Activated T-cell treated with anti-CD3 and anti-CD28 coated beads, Interleukin-2, amount 50 U/mL, for 48 hours (primary cell): ENCODE measurements around the gene HHAT.

ENCODE experiments used
- DNase-seq, 2 experiments: peaks; one replicate each; pipeline ENCODE4 v3.0.0-alpha.2; 2020

HHAT gene

DNA sequence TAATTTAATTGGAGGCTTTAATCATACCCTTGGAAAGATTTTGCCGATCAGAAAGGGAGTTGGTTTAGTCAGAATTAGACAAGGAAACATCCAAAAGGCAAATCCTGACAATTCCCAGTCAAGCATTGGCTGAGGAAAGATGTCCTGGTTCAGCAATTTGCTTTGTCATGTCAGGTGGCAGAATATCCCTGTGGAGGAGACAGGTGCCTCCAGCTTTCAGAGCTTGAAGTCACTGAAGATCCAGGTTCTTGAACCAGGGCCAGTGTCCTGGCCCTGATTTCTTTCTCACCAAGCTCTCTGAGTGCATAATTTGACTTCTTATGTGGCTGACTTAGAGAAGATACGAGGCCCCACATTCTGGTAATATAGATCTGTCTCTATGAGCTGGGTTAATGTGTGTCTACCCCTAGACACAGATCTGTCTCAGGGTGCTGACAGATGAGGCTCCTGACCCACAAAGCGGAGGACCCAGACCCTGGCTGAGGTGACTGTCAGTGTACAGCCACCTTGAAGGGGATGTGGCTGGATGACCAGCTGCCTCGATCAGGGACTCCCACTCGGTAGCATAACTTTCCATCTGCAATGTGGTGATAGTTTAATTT lies 118.9 kb downstream of the HHAT start:
- DNase-seq = no peak

DNA sequence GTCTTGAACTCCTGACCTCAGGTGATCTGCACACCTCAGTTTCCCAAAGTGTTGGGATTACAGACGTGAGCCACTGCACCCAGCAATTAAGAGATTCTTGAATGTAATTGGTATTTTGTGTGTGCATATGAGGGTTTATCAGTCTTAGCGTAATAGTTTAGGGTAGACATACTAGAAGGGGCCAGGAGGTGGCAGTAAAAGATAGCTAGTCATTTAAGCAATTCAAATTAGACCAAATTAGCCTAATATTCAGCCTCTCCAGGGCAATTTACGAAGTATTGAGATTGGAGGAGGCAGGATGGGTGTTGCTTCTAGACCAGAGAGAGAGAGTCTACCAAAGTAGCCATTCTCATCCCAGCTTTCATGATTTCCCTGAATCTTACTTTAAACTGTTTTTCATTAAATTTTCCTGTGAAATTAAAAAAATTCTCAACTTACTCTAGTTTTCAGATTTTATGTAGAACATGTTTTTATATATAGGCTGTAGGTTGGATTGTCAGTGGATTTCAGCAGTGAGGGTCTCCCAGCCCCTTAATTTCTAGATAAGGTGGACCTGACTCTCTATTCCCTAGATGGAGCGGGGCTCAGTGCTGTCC lies 119.7 kb downstream of the HHAT start:
- DNase-seq = no peak

DNA sequence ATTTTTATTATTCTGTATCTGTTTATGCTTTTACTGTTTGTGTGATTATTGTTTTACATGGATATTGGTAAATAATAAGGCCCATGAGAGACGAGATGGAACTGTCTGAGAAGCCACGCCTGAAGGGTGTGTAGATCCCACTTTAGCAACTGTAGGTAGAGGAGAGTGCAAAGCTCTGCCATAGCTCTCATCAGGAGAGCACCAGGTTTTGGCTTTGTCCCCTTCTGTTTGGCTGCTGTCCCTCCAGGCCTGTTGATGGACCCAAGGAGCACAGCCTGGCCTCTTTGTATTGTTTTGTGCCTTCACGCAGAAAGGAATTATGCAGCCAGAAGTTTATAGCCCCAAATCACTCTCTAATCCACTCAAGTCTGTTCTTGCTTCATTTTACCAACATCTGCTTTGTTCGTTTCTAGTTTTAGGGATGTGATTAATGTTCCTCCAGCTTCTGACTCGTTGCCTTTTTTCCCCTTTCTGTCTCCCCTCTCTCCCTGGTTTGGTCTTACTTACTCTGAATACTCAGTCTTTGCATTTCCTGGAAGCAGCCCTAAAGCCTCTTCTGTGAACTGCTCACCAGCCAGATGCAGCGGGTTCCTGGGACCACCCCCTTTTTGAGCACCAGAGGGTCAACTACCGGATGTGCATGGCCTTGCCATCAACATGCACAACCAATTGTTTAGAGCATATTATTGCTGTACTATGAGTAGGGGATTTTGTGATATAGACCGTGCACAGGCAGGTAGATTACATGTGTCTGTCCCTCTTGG lies 127.3 kb downstream of the HHAT start:
- no peak for DNase-seq

DNA sequence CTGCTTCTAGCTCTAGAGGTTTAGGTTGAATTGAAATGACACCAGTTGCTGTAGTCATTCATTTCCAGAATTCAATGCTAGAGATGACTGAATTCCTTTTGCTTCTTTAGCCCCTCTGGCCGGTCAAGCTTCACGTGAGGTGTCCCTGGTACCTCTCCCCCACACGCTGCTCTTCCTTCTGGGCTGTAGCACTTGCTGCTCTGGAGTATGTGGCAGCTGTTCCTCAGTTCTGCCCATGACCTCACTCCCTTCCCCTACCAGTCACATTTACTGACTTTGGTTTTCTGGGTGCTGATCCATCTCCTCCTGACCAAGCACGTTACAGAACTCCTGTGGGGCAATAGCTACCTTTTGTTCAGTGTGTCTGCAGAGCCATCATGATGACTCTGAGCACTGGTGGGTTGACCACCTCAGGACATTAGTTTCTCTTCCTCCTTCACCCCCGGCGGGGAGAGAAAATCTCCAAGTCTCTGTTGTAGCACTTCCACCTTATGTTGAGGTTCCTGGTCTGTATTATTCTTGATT lies 128.1 kb downstream of the HHAT start:
- no peak for DNase-seq

DNA sequence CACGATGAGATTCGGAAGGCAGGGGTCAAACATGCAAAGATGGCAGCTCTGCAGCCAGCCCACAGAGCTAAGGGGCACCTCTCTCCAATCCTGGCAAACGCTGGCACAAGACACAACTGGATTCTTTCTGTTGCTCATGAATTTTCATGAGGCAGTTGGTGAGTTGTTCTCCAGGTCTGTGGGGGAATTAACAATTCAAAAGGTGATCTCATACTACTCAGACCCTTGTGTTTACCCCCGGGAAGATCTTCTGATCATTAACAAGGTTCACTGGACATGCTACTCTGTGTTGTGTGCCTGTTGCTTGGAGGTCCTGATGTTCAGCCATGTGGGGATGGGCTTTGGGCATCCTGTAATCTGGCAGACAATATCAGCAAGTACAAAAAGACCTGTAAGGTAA lies 128.9 kb downstream of the HHAT start:
- no peak for DNase-seq

DNA sequence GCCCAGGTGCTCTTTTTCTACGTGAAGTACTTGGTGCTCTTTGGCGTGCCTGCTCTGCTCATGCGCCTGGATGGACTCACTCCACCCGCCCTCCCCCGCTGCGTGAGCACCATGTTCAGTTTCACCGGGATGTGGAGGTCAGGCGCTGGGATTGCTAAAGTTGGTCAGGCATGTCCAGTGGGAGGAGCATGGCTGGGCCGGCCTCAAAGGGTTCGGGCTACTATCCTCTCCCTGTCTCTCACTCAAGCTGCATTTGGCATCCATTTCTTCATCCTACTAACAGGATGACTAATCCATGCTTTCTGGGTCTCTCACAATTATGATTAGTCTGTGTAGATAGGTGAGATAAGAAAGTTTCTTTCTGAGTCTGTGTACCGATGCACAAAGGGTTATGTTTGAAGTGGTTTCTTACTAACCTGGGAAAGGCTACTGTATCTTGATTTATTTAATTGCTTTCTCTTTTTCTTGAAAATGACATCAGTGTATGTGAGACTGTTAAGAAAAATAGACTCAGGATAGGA lies 135.9 kb downstream of the HHAT start:
- DNase-seq = peak; percentile 44 to 49

DNA sequence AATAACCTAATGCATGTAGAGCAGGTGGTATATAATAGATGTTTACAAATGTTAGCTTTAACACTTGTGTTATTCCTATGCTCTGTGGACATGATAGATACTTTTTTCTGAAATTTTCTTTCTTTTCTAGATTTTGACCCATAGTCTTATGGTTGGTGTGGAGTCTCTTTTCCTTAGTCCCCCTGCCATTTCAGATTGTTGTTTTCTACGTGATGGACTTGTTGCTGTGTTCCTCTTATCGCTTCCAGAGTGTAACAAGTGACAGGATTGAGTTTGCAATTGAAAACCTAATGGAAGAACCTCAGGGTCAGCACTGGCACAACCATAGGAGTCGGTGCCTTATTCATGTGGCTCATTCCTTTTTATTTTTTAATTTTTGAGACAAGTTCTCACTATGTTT lies 136.4 kb downstream of the HHAT start:
- no peak for DNase-seq

DNA sequence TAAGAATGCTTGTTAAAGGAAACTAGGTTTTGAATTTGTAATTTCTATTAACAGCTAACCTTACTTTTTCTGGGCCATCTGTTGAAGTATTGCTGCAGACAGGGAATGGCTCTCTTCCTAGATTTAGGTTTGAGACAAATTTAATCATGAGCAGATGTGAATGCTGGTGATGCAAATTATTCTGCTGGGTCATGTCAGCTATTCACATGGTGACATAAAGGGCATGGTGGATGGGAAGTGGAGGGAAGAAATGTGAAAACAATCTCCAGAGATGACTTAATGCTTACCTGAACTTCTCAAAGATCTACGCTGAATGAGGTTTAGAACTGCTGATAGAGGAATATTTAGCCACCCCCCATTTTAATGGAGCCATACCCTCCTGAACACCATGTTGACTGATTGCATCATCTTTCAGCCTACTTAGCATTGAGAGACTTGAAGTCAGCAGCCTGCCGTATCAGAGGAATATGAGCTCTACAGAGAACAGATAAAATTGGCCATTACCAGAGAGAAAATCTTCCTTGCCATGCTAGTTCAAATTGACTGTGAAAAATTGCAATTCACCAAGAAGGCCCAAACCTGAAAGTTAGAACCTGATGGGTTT lies 138.8 kb downstream of the HHAT start:
- no peak for DNase-seq

DNA sequence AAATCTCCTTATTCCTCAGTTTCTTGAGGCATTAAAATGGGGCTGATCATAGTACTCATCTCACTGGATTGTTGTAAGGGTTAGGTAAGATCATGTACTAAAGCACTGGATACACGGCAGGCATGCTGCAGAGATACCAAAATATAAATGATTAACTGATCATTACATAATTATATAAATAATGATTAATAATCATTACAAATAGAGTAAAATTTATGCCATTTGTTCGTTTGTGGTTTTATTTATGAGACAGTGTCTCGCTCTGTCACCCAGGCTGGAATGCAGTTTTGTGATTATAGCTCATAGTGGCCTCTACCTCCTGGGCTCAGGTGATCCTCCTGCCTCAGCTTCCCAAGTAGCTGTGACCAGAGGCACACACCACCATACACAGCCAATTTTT lies 140.7 kb downstream of the HHAT start:
- DNase-seq = no peak

DNA sequence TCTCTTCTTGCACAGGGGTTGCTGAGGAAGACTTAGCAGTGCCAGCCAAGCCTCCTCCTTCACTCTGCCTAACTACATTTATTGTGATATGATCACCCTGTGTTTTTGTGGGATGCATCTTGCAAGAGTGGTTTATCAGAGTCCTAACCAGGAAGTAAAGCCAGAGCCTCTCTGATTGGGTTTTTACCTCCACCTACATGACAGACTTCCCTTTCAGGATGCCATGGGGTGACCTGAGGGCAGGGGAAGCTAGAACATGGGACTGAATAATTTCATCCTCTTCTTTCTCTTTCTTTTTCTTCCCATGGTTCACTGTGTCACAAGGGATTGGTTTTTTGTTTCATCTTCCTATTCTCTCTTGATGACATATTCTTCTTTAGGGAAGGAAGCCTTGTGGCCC lies 146.6 kb downstream of the HHAT start:
- no peak for DNase-seq

DNA sequence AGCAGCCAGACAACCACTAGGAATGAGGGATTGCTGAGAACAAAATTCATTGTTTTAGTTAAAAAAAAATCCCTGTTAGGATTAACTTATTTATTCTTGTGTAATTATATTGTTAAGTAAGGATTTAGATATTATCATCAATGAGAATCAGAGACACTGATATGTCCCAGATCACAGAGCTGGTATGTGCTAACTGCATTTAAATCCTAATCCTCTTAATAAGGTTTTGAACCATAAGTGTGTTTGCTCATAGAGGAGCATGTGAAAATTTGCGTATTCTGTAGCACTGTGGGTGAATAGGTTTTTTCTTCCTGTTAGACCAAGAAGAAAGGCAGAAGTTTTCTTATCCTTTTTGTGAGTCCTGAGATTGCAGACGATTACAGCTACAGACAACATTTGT lies 147.1 kb downstream of the HHAT start:
- DNase-seq = no peak

DNA sequence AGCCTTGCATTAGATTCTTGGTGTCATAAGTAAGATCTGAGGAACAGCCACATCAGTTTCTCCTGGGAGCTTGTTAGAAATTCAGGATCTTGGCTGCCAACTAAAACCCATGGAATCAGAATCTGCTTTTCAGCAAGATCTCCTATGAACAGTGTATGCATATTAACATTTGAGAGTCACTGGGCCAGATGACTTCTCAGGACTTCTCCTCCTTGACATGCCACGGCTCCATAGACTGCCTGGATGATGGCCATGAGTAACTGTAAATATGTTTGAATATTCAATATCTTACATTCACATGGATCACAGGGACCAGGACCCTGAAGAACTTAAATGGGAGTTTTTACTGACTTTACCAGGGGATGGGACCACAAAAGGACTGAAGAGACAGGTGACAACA lies 148.0 kb downstream of the HHAT start:
- DNase-seq = no peak

DNA sequence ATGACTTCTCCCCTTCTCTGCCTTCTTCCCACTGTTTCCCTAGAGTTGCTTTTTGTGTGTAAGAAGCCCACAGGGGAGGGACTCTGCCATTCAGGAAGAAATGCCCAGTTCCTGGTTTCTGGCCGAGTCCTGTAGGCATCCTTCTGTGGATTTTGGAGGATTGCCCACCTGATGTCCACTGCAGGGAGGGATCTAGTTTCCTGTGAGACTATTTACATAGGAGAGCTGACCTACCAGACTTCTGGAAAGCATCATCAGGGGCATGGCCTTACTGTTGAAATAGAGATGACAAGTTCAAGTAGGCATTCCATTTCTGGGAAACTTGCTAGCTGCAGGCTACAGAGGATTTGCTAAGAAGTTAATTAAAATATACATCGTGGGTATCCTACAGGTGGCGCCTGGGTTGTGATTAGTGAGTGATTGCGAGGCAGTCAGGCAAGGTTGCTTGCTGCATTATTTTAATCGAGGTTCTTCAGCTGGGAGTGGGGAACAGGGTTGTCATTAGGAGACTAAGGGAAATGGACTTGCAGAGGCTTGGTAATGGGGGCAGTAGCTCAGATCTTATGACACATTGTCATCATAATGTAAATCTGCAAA lies 148.7 kb downstream of the HHAT start:
- no peak for DNase-seq

DNA sequence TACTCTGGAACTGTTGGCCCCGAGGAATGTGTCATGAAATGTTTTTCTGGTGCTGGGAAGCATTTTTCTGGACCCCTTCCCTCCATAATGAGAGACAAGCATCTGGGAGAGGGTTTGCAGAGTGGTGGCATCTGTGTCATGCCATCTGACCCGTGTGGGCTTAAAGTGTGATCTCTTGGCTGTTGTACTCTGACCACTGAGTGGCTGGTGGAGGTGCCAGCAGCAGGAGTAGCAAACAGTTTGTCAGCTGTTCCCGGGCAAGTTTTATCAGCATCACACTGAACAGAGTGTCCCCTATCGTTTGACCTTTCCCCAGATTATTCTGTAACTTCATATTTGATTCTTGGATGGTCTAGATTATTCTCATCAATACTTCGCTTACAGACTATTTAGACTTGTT lies 150.1 kb downstream of the HHAT start:
- no peak for DNase-seq

DNA sequence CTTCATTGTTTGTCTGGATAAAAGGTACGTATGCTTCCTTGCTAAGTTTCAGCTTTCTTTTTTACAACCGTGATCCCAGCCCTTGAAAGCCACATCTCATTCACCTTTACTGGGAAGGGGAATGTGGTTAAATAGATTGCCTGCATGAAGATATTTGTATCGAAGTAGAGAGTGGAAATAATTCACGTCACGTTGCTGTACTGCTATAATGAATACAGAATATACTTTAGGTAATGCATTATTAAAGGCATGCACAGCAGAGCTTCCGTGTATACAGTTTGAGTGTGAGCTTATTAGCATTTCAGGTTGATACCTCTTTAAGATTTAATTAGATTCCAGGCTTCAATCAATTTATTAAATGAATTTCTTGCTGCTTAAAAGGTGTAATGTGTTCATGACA lies 153.8 kb downstream of the HHAT start:
- no peak for DNase-seq

DNA sequence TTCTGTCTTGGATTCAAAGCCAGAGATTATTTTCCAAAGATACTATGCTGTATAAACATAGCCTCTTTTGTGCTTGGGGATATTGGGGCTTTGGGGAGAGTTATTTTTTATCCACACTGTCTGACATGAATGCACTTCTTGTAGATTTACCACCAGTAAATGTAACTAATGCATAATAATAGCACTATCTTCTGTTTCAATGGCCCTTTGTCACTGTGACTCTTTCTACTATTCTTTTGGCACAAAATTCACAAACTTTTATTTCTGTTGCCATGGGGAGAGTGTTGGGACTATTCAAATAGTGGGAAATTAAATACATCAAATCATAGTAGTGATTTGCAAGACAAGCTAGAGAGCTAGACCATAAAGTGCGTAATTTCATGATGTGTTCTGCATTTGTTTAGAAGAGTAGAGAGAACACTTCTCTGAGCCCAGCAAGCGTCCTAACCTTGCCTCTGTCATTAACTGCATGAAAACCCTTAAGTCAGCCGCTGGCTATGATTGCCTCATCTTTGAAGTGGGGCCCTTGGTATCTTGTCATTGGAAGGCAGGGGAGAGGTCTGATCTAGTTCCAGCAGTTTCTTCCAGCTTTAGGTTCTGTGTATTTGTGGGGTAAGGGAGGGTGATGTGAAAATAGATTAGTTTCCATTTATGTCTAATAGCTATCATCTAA lies 154.4 kb downstream of the HHAT start:
- DNase-seq = no peak

DNA sequence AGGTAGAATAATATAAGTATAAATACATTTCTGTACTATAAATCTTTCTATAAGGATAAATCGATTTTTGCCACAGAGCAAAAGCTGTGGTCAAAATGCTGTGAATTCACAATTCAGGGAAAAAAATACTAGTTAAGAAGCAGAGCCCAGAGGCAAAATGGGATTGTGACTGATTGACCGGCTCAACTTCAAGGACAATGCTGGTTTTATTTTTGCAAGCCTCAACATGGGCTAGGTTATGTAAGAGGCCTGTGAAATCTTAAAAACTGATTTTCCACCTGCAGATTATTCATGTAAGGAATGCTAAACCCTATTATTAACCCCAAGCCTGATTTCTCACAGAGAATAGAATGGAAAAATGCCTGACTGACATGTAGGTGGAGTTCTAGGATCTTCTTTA lies 155.1 kb downstream of the HHAT start:
- DNase-seq = no peak

DNA sequence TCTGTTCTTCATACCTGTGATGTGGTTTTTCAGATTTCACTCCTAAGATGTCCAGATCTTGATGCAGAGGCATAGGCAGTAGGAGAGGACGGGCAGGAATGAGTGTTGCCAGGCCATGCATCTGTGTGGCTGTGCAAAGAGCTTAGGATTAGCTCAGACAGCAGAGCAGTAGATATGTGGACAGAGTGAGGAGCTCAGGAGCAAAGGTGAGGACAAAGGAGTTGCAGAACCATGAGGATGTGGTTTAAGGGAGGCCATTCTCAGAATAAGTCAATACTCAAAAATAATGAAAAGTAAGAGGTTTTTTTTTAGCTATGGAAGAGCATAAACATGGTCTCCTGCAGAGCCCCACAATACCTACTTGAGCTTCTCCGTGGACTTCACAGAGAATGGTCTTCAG lies 158.3 kb downstream of the HHAT start:
- no peak for DNase-seq

DNA sequence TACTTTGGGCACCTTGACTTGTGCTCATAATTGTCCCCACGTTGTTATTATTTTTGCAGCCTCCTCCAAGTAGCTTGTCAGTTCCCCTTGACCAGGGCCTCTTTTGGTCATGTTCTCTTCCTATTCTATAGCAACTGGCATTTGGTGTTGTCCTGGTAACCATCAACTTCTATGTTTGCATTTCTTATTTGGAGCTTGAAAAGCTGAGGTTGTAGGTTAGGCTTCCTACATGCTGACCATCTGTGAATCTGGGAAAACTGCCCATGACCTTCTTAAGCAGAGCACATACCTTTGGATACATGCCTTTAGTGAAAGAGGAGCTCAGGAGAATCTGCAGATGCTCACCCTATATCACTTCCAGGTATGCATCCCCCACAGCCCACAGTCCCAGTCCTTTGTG lies 160.8 kb downstream of the HHAT start:
- DNase-seq = no peak

DNA sequence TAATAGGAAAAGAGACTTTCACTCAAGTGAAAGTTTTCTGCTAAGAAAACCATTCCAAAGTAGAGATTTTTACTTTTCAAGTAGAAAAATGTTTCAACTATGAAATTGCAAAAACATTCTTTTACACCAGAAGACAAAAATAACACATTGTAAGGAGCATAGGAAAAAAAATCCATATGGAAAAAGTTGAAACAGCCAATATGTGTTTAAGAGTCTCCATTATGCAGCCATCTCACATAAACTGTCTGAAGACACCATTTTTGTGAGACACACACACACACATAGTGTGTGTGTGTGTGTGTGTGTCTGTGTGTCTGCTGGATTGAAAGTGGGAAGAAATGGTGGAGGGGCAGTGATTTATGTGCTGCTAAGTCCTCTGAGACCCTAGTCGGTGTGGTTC lies 162.1 kb downstream of the HHAT start:
- DNase-seq = no peak

DNA sequence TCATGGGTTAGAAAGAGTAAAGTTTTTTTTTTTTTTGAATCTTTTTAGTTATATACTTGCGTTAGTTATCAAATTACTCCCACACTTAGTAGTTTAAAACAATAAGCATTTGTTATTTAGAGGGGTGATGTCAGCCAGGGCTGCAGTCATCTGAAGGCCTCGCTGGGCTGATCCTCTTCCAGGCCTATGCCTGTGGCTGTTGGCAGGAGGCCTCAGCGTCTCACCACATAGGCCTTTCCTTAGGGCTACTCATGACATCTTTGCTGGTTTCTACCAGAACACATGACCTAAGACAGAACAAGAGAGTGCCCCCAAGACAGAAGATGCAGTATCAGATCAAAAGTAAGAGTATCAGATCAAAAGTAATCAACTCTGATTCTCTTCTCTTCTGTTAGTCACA lies 167.4 kb downstream of the HHAT start:
- DNase-seq = no peak

DNA sequence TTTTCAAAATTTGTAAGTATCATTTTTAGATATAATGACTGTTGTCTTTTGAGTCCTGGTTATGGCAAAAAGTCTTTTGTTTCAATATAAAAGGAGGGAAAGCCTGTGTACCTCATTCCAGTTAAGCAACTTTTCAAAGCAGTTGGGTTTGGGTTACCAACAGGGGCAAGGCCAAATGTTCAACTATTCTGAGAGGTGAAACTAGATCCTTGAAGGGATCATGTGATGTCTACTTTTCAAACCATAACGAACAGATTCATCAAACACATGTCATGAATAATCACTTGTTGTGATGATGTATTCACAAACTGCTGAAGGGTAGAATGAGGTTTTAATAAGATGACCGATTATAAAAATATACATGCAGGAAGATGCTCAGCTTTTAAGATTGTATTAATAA lies 171.3 kb downstream of the HHAT start:
- DNase-seq = no peak

DNA sequence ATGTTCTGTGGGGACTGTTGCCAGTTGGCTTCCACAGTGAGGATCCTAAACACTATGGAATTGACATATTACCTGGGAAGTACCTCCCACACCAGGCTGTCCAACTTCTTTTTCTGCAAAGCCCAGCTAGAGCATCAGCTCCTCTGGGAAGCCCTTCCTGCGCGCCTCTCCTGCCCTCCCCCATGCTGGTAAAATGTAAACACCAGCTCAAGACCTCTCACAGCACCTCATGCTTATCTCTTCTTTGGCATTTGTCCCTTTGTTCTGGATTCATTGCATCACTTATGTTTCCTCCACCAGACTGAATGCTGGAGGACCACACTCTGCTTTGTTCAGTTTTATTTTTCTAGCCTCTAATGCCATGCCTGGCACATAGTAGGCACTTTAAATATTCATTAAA lies 172.1 kb downstream of the HHAT start:
- no peak for DNase-seq
